CMK (cell line): Measurements from ENCODE around the gene GNPAT.

ENCODE experiments used
- DNase-seq: peaks from one replicate; pipeline ENCODE4 v3.0.0-alpha.2; 2010; ENCODE audit warnings: low read depth

Gene GNPAT

GRCh38 chr1:231242516-231243198, 1.6 kb downstream of the GNPAT start:
- DNase-seq: no peak

- DNase-seq: no peak
Observed at GRCh38 chr1:231248778-231249177, 7.8 kb downstream of the GNPAT start.

GRCh38 chr1:231252336-231252735, 11.3 kb downstream of the GNPAT start:
- DNase-seq: no peak

GRCh38 chr1:231260351-231260750, 19.3 kb downstream of the GNPAT start:
- DNase-seq: no peak

- DNase-seq: no peak
Observed at GRCh38 chr1:231264642-231265041, 23.6 kb downstream of the GNPAT start.

DNA sequence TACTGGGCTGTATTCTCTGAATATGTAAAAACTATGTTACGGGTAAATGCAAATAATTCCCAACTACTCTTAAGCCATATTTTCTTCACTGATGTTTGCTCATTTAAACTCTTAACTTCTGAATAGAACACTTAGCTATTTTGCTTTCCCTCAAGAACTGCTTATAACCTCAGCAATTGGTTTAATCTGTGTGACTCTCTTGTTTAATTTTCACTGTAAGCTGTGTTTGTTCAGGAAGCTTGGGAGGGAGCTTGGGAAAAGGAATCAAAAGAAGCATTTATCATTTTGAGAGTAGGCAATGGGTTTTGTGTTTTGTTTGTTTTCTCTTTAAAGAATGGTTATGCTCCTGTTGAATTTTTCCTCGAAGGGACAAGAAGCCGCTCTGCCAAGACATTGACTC, 24.4 kb downstream of the GNPAT start:
- DNase-seq: no peak

DNA sequence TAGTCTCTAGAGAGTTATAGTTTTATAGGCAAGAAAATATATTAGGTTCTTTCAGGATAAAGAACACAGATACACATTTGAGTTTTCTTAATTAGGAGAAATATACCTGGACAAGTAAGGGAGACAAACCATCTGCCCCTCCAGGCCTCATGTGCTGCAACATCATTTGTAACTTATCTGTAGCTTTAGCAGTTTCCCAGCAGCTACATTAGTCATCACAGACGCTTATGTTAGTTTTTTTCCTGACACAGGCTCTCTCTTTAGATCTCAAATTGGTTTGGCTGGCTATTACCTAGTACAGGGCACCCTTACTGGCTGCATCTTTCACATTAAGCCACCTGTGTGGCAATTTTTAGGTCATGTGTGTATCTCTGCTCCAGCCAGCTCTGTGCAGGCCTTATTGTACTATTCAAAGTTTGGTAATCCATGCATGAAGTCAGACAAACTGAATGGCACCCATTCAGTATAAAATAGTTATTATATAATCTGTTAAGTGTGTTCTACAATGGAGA, 25.9 kb downstream of the GNPAT start:
- DNase-seq: no peak

- DNase-seq: no peak
Observed at GRCh38 chr1:231272173-231272572, 31.2 kb downstream of the GNPAT start.

- no peak for DNase-seq
Observed at GRCh38 chr1:231272880-231273279, 31.9 kb downstream of the GNPAT start.

- no peak for DNase-seq
Observed at GRCh38 chr1:231274119-231274825, 33.3 kb downstream of the GNPAT start.

- DNase-seq: no peak
Observed at GRCh38 chr1:231278100-231278790, 37.2 kb downstream of the GNPAT start.

DNA sequence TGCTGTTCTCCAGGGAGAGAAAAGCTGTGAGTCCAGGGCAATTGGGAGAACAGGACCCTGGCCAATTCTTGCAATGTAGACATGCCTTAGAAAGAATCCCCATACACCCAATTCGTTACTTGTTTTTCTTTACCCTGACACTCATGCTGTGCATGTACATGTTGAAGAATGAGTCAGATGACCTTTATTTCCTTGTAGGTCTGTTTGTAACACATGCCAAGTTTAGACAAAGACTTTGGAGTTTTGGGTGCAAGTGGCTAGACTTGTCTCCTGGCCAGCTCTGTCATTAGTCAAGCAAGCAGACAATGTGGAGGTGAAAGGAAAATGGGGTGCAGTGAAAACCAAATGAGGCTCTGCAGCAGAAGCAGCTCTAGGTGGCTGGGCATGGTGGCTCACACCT, 38.1 kb downstream of the GNPAT start:
- DNase-seq: no peak

DNA sequence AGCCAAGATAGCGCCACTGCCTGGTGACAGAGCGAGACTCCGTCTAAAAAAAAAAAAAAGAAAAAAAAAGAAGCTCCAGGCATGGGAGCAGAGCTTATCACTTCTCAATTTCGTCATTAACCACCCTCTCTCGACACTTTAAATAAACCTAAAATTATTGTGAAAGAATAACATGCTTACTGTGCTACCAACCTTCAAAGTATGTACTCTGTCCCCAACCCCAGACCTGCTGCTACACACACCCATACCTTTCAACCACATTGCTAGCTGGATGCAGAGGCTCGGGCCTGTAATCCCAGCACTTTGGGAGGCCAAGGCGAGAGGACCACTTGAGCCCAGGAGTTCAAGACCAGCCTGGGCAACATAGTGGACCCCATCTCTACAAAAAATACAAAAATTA, 38.7 kb downstream of the GNPAT start:
- DNase-seq: no peak

DNA sequence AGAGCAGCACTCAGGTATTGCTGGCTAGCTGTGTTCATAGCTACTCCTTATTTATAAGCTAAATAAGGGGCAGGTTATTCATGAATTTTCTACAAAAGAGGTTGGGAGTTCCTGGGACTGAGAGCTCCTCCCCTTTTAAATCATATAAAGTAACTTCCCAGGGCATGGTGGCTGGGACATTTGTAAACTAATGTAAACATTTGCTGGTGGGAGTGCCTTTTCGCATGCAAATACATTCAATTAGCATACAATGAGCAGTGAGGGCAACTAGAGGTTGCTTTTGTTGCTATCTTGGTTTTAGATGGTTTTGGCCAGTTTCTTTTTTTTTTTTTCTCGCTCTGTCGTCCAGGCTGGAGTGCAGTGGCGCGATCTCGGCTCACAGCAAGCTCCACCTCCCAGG, 43.4 kb downstream of the GNPAT start:
- DNase-seq: no peak

- no peak for DNase-seq
Observed at GRCh38 chr1:231286603-231287002, 45.6 kb downstream of the GNPAT start.

- DNase-seq: no peak
Observed at GRCh38 chr1:231295938-231296337, 54.9 kb downstream of the GNPAT start.

GRCh38 chr1:231301990-231302389, 61.0 kb downstream of the GNPAT start:
- DNase-seq: no peak

- no peak for DNase-seq
Observed at GRCh38 chr1:231310391-231310934, 69.5 kb downstream of the GNPAT start.

- no peak for DNase-seq
Observed at GRCh38 chr1:231311720-231312431, 70.9 kb downstream of the GNPAT start.

- DNase-seq: no peak
Observed at GRCh38 chr1:231312432-231312788, 71.4 kb downstream of the GNPAT start.

- DNase-seq: no peak
Observed at GRCh38 chr1:231313661-231314060, 72.6 kb downstream of the GNPAT start.

- DNase-seq: no peak
Observed at GRCh38 chr1:231315887-231316286, 74.9 kb downstream of the GNPAT start.
